GM21737 (cell line): ENCODE measurements around the gene LRP5.

Experiments
- ATAC-seq: cut with Tn5 transposase; IDR thresholded peaks from one replicate; pipeline ENCODE4 v1.9.1; 2021; ENCODE audit warnings: mild to moderate bottlenecking, moderate library complexity; ENCODE audit not compliant: unreplicated experiment

The LRP5 gene

DNA sequence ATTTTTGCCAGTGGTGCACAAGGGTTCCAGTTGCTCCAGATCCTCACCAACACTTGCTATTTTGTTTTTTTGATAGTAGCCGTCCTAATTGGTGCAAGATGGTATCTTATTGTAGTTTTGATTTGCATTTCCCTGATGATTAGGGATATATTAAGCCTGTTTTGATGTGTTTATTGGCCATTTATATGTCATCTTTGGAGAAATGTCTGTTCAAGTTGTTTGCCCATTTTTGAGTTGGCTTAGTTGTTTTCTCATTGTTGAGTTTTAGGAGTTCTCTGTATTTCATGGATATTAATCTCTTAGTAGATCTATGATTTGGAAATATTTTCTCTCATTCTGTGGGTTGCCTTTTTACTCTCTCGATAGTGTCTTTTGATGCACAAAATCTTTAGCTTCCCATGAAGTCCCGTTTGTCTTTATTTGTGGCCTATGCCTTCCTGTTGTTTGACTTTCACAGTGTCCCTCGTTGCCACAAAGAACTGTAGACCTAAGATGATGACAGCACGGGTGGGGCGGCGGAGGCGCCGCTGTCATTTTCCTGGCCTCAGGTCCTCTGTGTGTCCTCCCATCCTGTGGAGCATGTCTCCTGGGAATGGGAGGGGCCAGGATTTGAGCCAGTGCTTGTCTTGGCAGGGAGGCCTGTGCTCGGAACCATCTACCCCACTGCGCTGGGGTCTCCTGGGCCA is 33.5 kb downstream of the LRP5 start:
- no peak for ATAC-seq

- ATAC-seq = no peak
Observed at GRCh38 chr11:68346462-68346790, 34.0 kb downstream of the LRP5 start.

DNA sequence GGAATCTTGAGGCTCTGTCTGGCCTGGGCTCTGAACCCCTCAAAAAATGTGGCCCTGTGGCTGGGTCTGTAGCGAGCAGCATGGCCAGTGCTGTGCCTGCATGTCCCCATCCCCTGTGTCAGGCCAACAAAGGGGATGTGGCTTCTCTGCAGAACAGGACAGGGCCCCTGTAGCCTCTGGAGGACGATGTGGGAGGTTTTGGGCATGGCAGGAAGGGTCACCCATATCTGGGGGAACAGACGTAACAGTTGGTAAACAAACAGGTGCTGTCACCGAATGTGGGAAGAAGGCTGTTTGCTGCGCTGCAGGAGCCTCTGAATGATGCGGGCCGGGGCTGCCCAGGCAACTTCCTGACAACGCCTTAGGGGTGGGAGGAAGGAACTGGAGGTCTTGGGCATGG is 35.0 kb downstream of the LRP5 start:
- ATAC-seq = no peak

DNA sequence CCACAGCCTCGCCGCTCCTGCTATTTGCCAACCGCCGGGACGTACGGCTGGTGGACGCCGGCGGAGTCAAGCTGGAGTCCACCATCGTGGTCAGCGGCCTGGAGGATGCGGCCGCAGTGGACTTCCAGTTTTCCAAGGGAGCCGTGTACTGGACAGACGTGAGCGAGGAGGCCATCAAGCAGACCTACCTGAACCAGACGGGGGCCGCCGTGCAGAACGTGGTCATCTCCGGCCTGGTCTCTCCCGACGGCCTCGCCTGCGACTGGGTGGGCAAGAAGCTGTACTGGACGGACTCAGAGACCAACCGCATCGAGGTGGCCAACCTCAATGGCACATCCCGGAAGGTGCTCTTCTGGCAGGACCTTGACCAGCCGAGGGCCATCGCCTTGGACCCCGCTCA is 35.5 kb downstream of the LRP5 start:
- ATAC-seq = no peak

GRCh38 chr11:68349461-68350249 is 37.3 kb downstream of the LRP5 start:
- no peak for ATAC-seq

GRCh38 chr11:68350759-68351449 is 38.5 kb downstream of the LRP5 start:
- ATAC-seq = no peak

GRCh38 chr11:68351450-68352275 is 39.3 kb downstream of the LRP5 start:
- ATAC-seq = no peak

DNA sequence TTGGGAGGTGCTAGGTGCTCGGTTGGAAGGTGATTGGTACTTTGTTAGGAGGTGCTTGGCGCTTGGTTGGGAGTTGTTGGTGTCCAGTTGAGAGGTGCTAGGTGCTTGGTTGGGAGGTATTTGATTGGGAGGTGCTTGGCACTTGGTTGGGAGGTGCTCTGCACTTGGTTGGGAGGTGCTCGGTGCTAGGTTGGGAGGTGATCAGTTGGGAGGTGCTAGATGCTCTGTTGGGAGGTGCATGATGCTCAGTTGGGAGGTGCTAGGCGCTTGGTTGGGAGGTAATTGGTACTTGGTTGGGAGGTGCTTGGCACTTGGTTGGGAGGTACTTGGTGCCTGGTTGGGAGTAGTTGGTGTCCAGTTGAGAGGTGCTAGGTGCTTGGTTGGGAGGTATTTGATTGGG is 40.2 kb downstream of the LRP5 start:
- ATAC-seq = no peak

- no peak for ATAC-seq
Observed at GRCh38 chr11:68353118-68353517, 40.7 kb downstream of the LRP5 start.

DNA sequence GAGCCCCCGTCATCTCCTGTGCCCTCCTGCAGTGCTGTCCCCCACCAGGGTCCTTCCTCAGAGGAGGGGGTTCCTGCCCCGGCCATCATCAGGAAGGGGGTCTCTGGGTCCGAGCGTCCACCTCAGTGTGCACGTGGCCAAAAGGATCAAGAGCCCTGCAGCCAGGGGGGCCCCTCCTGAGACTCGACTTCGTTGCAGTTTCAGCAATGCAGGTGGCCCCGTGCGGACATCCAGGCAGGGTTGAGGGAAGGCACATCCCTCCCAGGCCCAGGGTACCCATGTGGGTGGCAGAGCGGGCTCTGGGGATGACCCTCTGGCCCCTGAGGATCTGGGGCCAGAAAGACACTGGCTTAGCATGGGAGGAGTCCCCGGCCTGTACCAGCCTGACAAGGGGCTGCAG is 41.3 kb downstream of the LRP5 start:
- no peak for ATAC-seq

DNA sequence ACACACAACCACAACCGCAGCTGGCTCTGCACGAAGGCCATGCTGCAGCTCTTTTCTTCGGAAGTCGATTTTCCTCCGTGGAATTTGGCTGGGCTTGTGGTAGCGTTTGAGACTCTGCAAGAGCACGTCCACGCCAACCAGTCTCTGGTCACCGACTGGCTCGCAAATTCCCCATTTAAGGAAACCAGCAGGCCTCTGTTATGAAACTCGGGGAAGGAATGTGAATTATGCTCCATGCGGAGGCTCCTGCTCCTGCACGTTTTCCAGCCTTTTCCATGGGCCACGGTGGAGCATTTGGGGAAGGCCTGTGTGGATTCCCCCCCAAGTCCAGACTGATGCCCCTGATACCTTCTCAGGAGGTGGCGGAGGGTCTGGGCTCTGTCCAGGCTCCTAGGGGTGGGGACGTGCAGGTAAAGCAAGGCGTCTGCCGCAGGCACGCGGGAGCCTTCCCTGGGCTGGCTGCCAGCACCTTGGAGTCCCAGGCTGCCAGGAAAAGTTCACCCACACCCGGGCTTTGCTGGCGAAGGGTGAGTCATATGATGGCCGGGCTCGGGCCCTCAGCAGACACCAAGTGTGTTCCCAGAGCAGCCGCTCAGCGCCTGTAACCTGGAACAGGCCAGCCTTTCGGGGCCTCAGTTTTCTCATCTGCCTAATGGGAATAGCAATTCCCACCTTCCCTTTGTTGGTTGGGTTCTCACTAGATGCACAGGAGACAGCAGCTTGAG is 41.9 kb downstream of the LRP5 start:
- no peak for ATAC-seq

GRCh38 chr11:68355471-68355870 is 43.1 kb downstream of the LRP5 start:
- no peak for ATAC-seq

GRCh38 chr11:68357568-68357967 is 45.2 kb downstream of the LRP5 start:
- ATAC-seq = no peak

DNA sequence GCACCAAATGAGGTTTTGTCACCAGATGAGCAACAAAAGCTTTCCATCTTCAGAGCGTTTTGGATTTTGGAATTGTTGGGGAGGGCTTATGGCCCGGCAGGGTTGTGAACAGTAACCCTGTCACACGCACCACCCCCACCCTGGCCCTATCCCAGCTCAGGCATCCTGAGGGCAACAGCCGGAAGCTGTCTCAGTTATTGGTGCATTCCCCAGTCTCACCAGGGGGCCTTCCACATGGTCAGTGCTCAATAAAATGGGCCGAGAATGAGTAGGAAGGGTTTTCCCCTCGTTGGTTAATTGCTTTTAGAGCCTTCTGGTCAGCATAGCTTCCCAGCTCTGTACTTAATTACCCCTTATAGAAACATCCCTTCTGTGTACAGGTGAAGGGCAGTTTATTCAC is 46.0 kb downstream of the LRP5 start:
- no peak for ATAC-seq

DNA sequence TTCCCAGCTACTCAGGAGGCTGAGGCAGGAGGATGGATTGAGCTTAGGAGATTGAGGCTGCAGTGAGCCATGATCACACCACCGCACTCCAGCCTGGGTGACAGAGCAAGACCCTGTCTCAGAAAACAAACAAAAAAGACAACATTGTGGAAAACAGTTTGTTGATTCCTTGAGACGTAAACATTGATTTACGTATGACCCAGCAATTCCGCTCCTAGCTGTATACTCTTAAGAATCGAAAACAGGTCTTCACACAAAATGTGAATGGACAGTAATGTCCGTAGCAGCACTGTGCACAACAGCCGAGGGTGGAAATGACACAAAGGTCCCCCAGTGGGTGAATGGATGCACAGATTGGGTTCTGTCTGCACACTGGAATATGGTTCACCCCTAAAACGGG is 49.3 kb downstream of the LRP5 start:
- ATAC-seq = no peak

DNA sequence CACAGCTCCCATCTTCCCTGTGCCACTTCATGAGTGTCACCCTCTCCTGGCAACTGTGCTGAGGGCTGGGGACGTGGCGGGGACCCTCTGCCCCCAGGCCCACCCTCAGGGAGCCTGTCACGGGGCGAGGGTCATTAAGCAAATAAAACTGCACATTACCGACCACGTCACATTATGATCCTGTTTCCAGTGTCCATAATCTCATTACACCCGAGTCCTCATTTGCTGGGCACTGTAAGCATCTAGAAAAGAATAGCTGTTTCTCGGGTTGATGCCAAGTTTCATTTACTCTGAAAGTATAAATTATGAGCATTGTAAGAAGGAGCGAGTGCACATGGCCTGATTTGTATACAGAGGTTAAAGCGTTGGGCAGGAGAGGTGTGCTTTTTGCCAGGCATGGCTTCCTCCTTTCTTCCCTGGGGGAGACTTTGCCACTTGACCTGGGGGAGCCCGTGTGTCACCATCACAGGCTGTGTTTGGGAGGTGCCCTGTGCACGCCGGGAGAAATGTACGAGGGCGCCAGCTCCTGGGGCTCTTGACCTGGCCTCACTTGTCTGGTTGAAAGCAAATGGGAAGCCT is 50.5 kb downstream of the LRP5 start:
- ATAC-seq = no peak

- ATAC-seq = no peak
Observed at GRCh38 chr11:68363776-68364175, 51.4 kb downstream of the LRP5 start.

- ATAC-seq = no peak
Observed at GRCh38 chr11:68364581-68364980, 52.2 kb downstream of the LRP5 start.

DNA sequence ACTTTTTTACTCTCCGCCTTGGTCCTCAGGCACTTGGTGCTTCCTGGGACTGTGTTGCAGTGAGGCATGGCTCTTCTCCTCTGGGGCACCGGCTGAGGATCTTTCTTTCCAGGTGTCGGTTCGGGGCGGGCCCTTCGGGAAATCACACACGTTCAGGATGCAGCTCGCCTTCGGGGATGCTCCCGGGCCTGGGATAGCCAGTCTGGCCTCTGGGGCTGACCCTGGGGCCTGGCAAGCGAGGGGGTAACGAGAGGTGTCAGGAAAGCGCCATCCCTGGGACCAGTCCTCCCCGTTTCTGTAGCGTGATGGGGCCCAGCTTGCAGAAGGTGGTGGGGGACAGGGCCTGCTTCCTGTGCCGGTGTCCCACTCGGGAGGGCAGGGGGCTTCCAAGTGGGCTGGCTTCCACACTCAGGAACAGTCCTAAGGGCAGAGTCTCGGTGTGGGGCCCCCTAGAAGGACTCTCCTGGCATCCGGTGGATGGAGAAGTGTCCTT is 53.6 kb downstream of the LRP5 start:
- no peak for ATAC-seq

GRCh38 chr11:68367252-68367651 is 54.9 kb downstream of the LRP5 start:
- ATAC-seq = no peak
